ENCODE measurements around the gene AGO1.

- no peak for TF ChIP-seq POLR2A (IDR thresholded peaks at IDR 0.05)
- TF ChIP-seq CTCF (IDR thresholded peaks at IDR 0.05 in 8 of 11, conservative IDR thresholded peaks at IDR 0.05 in 3 of 11) = no peak
- no peak for TF ChIP-seq POLR2AphosphoS5 (IDR thresholded peaks at IDR 0.05)
Measured at GRCh38 chr1:35947547-35947946, 64.5 kb downstream of the AGO1 start.
